HEK293 (cell line): ENCODE data around the gene UGT1A6.

Source experiments
- CTCF ChIA-PET: fragments of 350-600 bp; formaldehyde crosslinking; extraction: SDS; loops from one replicate; lab custom pipeline; 2021; ENCODE audit warnings: antibody characterized with exemption; lab: Yijun Ruan, JAX
- POLR2A ChIA-PET: fragments of 300-600 bp; formaldehyde crosslinking; extraction: SDS; loops from one replicate; lab custom pipeline; 2020; ENCODE audit warnings: antibody characterized with exemption, inconsistent platforms; lab: Yijun Ruan, JAX
- H3K27ac ChIP-seq: fragments of 200-500 bp; sonication (Bioruptor generic); 2 replicates; pipeline ENCODE4 v1.5.1; 2014; ENCODE audit warnings: low read depth, low read length, control low read depth, inconsistent platforms; ENCODE audit errors: extremely low read depth
- H3K36me3 ChIP-seq, 2 experiments: fragments of 200-500 bp in 1 of 2; sonication (Bioruptor generic) in 1 of 2; 1 replicate in 1 of 2; 2 replicates in 1 of 2; pipeline ENCODE4 v1.5.1; 2014 to 2017; ENCODE audit warnings: inconsistent platforms in 2 of 2, low read length in 2 of 2; ENCODE audit not compliant: control insufficient read depth in 2 of 2, insufficient read depth in 1 of 2
- H3K4me1 ChIP-seq: fragments of 200-500 bp; sonication (Bioruptor generic); 2 replicates; pipeline ENCODE4 v1.5.1; 2014; ENCODE audit warnings: mild to moderate bottlenecking, low read length, inconsistent platforms; ENCODE audit not compliant: control insufficient read depth, insufficient read depth
- H3K4me3 ChIP-seq: 2 replicates; pipeline ENCODE4 v1.5.1; 2011; ENCODE audit warnings: low read depth, mild to moderate bottlenecking, control low read depth, low read length, moderate library complexity
- H3K9me3 ChIP-seq: fragments of 200-500 bp; sonication (Bioruptor generic); 2 replicates; pipeline ENCODE4 v1.5.1; 2014; ENCODE audit warnings: low read depth, low read length, inconsistent platforms; ENCODE audit not compliant: control insufficient read depth, insufficient read depth
- GFI1B ChIP-seq: fragments of 450-650 bp; formaldehyde crosslinking; IDR thresholded peaks from 2 replicates; pipeline ENCODE4 v1.5.1; 2016; ENCODE audit warnings: missing biosample characterization, missing genetic modification characterization
- HOXC10 ChIP-seq: sonication (generic); formaldehyde crosslinking; IDR thresholded peaks from 2 replicates; pipeline ENCODE4 v1.8.1; 2023; ENCODE audit warnings: mild to moderate bottlenecking, missing genetic modification reagents
- IKZF3 ChIP-seq: fragments of 450-650 bp; IDR thresholded peaks from 2 replicates; pipeline ENCODE4 v1.5.0; 2018; ENCODE audit warnings: missing biosample characterization, mild to moderate bottlenecking, missing genetic modification characterization, moderate library complexity
- KLF10 ChIP-seq: fragments of 450-650 bp; IDR thresholded peaks from 2 replicates; pipeline ENCODE4 v1.5.1; 2018; ENCODE audit warnings: missing biosample characterization, mild to moderate bottlenecking, missing genetic modification characterization
- KLF9 ChIP-seq: fragments of 450-650 bp; formaldehyde crosslinking; IDR thresholded peaks from 2 replicates; pipeline ENCODE4 v1.5.1; 2016; ENCODE audit warnings: missing biosample characterization, missing genetic modification characterization, low read depth
- MEIS1 ChIP-seq: sonication (generic); formaldehyde crosslinking; IDR thresholded peaks from 2 replicates; pipeline ENCODE4 v1.8.1; 2022; ENCODE audit warnings: missing genetic modification reagents, mild to moderate bottlenecking, borderline replicate concordance
- REPIN1 ChIP-seq: fragments of 450-650 bp; formaldehyde crosslinking; IDR thresholded peaks from 2 replicates; pipeline ENCODE4 v1.5.1; 2017; ENCODE audit warnings: missing biosample characterization, missing genetic modification characterization, low read depth
- SCRT1 ChIP-seq: fragments of 450-650 bp; formaldehyde crosslinking; IDR thresholded peaks from 2 replicates; pipeline ENCODE4 v1.5.1; 2016; ENCODE audit warnings: missing biosample characterization, missing genetic modification characterization, borderline replicate concordance
- ZBTB17 ChIP-seq: fragments of 450-650 bp; formaldehyde crosslinking; IDR thresholded peaks from 2 replicates; pipeline ENCODE4 v1.5.1; 2016; ENCODE audit warnings: missing biosample characterization, missing genetic modification characterization
- ZNF214 ChIP-seq: fragments of 450-650 bp; formaldehyde crosslinking; IDR thresholded peaks from 2 replicates; pipeline ENCODE4 v1.5.1; 2017; ENCODE audit warnings: missing biosample characterization, mild to moderate bottlenecking, missing genetic modification characterization, borderline replicate concordance
- ZNF280C ChIP-seq: fragments of 450-650 bp; formaldehyde crosslinking; IDR thresholded peaks from 2 replicates; pipeline ENCODE4 v1.5.1; 2016; ENCODE audit warnings: missing biosample characterization, missing genetic modification characterization
- ZNF280D ChIP-seq: fragments of 450-650 bp; formaldehyde crosslinking; IDR thresholded peaks from 2 replicates; pipeline ENCODE4 v1.5.1; 2016; ENCODE audit warnings: missing biosample characterization, missing genetic modification characterization
- ZNF433 ChIP-seq: fragments of 450-650 bp; formaldehyde crosslinking; IDR thresholded peaks from 2 replicates; pipeline ENCODE4 v1.5.1; 2016; ENCODE audit warnings: missing biosample characterization, missing genetic modification characterization, low read depth
- ZNF514 ChIP-seq: fragments of 450-650 bp; formaldehyde crosslinking; IDR thresholded peaks from 2 replicates; pipeline ENCODE4 v1.5.1; 2016; ENCODE audit warnings: missing biosample characterization, missing genetic modification characterization
- ZNF549 ChIP-seq: fragments of 450-650 bp; IDR thresholded peaks from 2 replicates; pipeline ENCODE4 v1.5.1; 2018; ENCODE audit warnings: missing biosample characterization, missing genetic modification characterization, mild to moderate bottlenecking, inconsistent platforms, moderate library complexity
- ZNF629 ChIP-seq: fragments of 450-650 bp; formaldehyde crosslinking; IDR thresholded peaks from 2 replicates; pipeline ENCODE4 v1.5.1; 2017; ENCODE audit warnings: missing biosample characterization, missing genetic modification characterization
- ZNF830 ChIP-seq: fragments of 450-650 bp; IDR thresholded peaks from 2 replicates; pipeline ENCODE4 v1.5.0; 2018; ENCODE audit warnings: missing biosample characterization, missing genetic modification characterization, low read depth, mild to moderate bottlenecking, moderate library complexity
- TF ChIP-seq, protein P1 (sequence below): fragments of 450-650 bp; formaldehyde crosslinking; conservative IDR thresholded peaks from 2 replicates; pipeline ENCODE4 v1.5.1; 2016; ENCODE audit warnings: low read depth, missing biosample characterization, missing genetic modification characterization
- TF ChIP-seq, protein P2 (sequence below): fragments of 450-650 bp; formaldehyde crosslinking; IDR thresholded peaks from 2 replicates; pipeline ENCODE4 v1.5.1; 2016; ENCODE audit warnings: missing biosample characterization, missing genetic modification characterization
- TF ChIP-seq, protein P3 (sequence below): fragments of 450-650 bp; formaldehyde crosslinking; IDR thresholded peaks from 2 replicates; pipeline ENCODE4 v1.5.1; 2016; ENCODE audit warnings: missing biosample characterization, missing genetic modification characterization
- TF ChIP-seq, protein P4 (sequence below): fragments of 450-650 bp; formaldehyde crosslinking; IDR thresholded peaks from 2 replicates; pipeline ENCODE4 v1.5.1; 2017; ENCODE audit warnings: missing biosample characterization, missing genetic modification characterization

Gene UGT1A6

GRCh38 chr2:233689501-233689900, 3.2 kb upstream of the UGT1A6 start (continued):
- TF ChIP-seq, protein P1, sequence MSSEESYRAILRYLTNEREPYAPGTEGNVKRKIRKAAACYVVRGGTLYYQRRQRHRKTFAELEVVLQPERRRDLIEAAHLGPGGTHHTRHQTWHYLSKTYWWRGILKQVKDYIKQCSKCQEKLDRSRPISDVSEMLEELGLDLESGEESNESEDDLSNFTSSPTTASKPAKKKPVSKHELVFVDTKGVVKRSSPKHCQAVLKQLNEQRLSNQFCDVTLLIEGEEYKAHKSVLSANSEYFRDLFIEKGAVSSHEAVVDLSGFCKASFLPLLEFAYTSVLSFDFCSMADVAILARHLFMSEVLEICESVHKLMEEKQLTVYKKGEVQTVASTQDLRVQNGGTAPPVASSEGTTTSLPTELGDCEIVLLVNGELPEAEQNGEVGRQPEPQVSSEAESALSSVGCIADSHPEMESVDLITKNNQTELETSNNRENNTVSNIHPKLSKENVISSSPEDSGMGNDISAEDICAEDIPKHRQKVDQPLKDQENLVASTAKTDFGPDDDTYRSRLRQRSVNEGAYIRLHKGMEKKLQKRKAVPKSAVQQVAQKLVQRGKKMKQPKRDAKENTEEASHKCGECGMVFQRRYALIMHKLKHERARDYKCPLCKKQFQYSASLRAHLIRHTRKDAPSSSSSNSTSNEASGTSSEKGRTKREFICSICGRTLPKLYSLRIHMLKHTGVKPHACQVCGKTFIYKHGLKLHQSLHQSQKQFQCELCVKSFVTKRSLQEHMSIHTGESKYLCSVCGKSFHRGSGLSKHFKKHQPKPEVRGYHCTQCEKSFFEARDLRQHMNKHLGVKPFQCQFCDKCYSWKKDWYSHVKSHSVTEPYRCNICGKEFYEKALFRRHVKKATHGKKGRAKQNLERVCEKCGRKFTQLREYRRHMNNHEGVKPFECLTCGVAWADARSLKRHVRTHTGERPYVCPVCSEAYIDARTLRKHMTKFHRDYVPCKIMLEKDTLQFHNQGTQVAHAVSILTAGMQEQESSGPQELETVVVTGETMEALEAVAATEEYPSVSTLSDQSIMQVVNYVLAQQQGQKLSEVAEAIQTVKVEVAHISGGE (tag by site-specific recombination) = no peak
- TF ChIP-seq ZNF433 = no peak
- TF ChIP-seq, protein P2, sequence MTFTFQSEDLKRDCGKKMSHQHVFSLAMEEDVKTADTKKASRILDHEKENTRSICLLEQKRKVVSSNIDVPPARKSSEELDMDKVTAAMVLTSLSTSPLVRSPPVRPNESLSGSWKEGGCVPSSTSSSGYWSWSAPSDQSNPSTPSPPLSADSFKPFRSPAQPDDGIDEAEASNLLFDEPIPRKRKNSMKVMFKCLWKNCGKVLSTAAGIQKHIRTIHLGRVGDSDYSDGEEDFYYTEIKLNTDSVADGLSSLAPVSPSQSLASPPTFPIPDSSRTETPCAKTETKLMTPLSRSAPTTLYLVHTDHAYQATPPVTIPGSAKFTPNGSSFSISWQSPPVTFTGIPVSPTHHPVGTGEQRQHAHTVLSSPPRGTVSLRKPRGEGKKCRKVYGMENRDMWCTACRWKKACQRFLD (tag by site-specific recombination) = no peak

DNA sequence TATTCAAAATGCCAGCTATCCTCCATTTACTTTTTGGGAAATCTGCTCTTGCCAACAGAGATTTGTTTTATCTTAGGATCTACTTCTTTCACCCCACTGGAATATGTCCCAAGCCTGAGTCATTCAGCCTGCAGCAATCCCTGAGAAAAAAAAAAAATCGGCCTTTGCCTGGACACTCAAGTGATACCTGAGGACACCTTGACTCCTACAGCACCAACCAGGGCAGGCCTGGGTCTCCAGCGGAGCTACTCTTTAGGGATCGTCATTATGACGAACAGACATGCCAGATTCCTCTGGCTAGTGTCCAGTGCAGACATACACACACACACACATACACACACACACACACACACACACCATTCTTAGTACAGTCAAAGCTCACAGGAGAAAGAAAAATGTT, 2.2 kb upstream of the UGT1A6 start:
- TF ChIP-seq ZNF514 (tag by site-specific recombination) (no peak), SCRT1 (tag by site-specific recombination) (no peak), KLF9 (tag by site-specific recombination) (no peak), ZNF830 (tag by site-specific recombination) (no peak), KLF10 (tag by site-specific recombination) (no peak), MEIS1 (CRISPR knock-in tag) (no peak), REPIN1 (tag by site-specific recombination) (no peak), ZNF214 (tag by site-specific recombination) (no peak), HOXC10 (no peak), IKZF3 (tag by site-specific recombination) (no peak), ZNF629 (tag by site-specific recombination) (no peak), ZNF549 (tag by site-specific recombination) (no peak), ZNF280C (no peak), GFI1B (tag by site-specific recombination) (no peak), ZBTB17 (no peak), ZNF280D (tag by site-specific recombination) (no peak)
- TF ChIP-seq, protein P3, sequence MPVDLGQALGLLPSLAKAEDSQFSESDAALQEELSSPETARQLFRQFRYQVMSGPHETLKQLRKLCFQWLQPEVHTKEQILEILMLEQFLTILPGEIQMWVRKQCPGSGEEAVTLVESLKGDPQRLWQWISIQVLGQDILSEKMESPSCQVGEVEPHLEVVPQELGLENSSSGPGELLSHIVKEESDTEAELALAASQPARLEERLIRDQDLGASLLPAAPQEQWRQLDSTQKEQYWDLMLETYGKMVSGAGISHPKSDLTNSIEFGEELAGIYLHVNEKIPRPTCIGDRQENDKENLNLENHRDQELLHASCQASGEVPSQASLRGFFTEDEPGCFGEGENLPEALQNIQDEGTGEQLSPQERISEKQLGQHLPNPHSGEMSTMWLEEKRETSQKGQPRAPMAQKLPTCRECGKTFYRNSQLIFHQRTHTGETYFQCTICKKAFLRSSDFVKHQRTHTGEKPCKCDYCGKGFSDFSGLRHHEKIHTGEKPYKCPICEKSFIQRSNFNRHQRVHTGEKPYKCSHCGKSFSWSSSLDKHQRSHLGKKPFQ (tag by site-specific recombination) = no peak
- TF ChIP-seq, protein P4, sequence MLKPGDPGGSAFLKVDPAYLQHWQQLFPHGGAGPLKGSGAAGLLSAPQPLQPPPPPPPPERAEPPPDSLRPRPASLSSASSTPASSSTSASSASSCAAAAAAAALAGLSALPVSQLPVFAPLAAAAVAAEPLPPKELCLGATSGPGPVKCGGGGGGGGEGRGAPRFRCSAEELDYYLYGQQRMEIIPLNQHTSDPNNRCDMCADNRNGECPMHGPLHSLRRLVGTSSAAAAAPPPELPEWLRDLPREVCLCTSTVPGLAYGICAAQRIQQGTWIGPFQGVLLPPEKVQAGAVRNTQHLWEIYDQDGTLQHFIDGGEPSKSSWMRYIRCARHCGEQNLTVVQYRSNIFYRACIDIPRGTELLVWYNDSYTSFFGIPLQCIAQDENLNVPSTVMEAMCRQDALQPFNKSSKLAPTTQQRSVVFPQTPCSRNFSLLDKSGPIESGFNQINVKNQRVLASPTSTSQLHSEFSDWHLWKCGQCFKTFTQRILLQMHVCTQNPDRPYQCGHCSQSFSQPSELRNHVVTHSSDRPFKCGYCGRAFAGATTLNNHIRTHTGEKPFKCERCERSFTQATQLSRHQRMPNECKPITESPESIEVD = no peak
- ChIA-PET POLR2A (no interaction called here), CTCF (interaction anchor here (1.8 kb wide), 1 partner anchor 21 kb away, joined by 5 read pairs; no protein-coding TSS in a partner anchor)
- H3K9me3 ChIP-seq = no peaks in the 10 kb centered on the region
- no peaks in the 10 kb centered on the region for H3K4me1 ChIP-seq
- H3K27ac ChIP-seq = no peak overlapping the region
- no peak overlapping the region for H3K4me3 ChIP-seq
- no peaks in the 10 kb centered on the region for H3K36me3 ChIP-seq
